Small intestine (tissue), 7 donors: ENCODE measurements around the gene PSMG2. TPM values are rescaled to one million over a fixed set of nuclear protein-coding genes. Genes with fewer than 3 reads are reported as not detected.

ENCODE experiments used
- DNase-seq, 2 donors: peaks; one replicate each; pipeline versions ENCODE4 v3.0.0 to v3.0.0-alpha.2; 2013
- FAIRE-seq: peaks from 2 replicates; lab custom pipeline; 2012; peaks lifted over from hg19 to GRCh38; lab: Jason Lieb, UNC
- H3K27ac ChIP-seq, 3 donors: one replicate each; pipeline ENCODE4 v1.5.1; 2013; ENCODE audit warnings: low read length in 2 of 3, mild to moderate bottlenecking in 2 of 3, control low read depth in 1 of 3, inconsistent platforms in 1 of 3, low read depth in 1 of 3, moderate library complexity in 1 of 3
- H3K27me3 ChIP-seq, 3 donors: one replicate each; pipeline ENCODE4 v1.6.1; 2013; ENCODE audit warnings: low read length in 3 of 3, inconsistent platforms in 1 of 3; ENCODE audit not compliant: control insufficient read depth in 3 of 3, insufficient read depth in 3 of 3
- H3K36me3 ChIP-seq, 3 donors: one replicate each; pipeline ENCODE4 v1.6.1; 2013; ENCODE audit warnings: low read length in 3 of 3, inconsistent platforms in 1 of 3, low read depth in 1 of 3, mild to moderate bottlenecking in 1 of 3, moderate library complexity in 1 of 3; ENCODE audit not compliant: control insufficient read depth in 3 of 3, insufficient read depth in 2 of 3
- H3K4me1 ChIP-seq, 3 donors: one replicate each; pipeline ENCODE4 v1.6.1; 2013; ENCODE audit warnings: low read length in 2 of 3, inconsistent platforms in 1 of 3, low read depth in 1 of 3, mild to moderate bottlenecking in 1 of 3, moderate library complexity in 1 of 3; ENCODE audit not compliant: control insufficient read depth in 3 of 3, insufficient read depth in 2 of 3
- H3K4me3 ChIP-seq, 3 donors: one replicate each; pipeline ENCODE4 v1.5.1; 2013; ENCODE audit warnings: low read length in 3 of 3, control low read depth in 1 of 3, inconsistent platforms in 1 of 3, low read depth in 1 of 3, mild to moderate bottlenecking in 1 of 3, moderate library complexity in 1 of 3
- H3K9me3 ChIP-seq, 2 donors: one replicate each; pipeline ENCODE4 v1.6.1; 2013; ENCODE audit warnings: low read depth in 1 of 2, low read length in 1 of 2; ENCODE audit not compliant: control insufficient read depth in 2 of 2, insufficient read depth in 1 of 2
- WGBS, 3 donors: extraction: QIAGEN DNeasy Blood & Tissue Kit; methylation state at CpG; one replicate each; pipeline ENCODE4 v1.1.7; 2013; 5-methylcytosine and 5-hydroxymethylcytosine counted together
- polyA plus RNA-seq, 4 donors: library from polyadenylated mRNA; stranded (reverse) in 3 of 4; unstranded in 1 of 4; fragments of 200-250 nt in 3 of 4; fragments of 120-200 nt in 1 of 4; gene quantifications; one replicate each; pipeline versions ENCODE4 v1.2.1 to v1.2.3, GENCODE V29; 2013
- donor health status: healthy with polysubstance abuse.
- donor health status: control.
- donor health status: control.
- donor health status: Bipolar disorder and iron deficiency.
- donor health status: healthy.

PSMG2 gene
- polyA plus RNA-seq, 4 donors, result 76.5 to 84.0 (median 80.8) TPM

DNA sequence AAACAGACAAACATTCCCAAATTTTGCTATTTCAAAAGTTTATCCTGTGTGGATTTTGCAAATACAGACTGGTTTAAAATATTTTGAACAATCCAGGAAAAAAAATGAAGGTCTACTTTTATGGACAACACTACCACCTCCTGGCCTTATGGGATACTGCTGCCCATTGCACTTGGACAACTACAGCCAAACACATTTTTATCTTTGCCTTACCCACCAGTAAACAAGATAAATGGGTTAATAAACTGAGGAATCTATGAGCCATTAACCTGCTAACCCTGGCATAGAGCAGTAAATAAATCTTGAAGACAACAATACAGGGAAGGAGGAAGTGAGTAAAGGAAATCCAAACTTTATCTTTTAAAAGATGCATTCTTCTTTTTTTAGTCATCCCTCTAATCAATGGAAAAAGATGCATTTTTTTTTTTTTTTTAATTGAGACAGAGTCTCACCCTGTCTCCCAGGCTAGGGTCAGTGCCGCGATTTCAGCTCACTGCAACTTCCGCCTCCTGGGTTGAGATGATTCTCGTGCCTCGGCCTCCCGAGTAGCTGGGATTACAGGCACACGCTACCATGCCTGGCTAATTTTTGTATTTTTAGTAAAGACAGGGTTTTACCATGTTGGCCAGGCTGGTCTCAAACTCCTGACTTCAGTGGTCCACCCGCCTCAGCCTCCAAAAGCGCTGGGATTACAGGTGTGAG is 42.8 kb upstream of the PSMG2 start:
- peaks cover 0 to 5% (median 0%) of the 10 kb centered on the region in 3 donors for H3K4me1 ChIP-seq
- no peaks in the 10 kb centered on the region for H3K36me3 ChIP-seq
- 72 to 88% (median 75%) methylated on average over 9 of the region's 9 CpGs for WGBS, 3 donors
- no peak overlapping the region for H3K4me3 ChIP-seq
- H3K27me3 ChIP-seq, result peaks cover 0 to 7% (median 0%) of the 10 kb centered on the region in 3 donors
- no peak overlapping the region for H3K27ac ChIP-seq
- peak; percentile 53 for FAIRE-seq
- peak; percentile 55 to 68 for DNase-seq
- H3K9me3 ChIP-seq, result no peaks in the 10 kb centered on the region

DNA sequence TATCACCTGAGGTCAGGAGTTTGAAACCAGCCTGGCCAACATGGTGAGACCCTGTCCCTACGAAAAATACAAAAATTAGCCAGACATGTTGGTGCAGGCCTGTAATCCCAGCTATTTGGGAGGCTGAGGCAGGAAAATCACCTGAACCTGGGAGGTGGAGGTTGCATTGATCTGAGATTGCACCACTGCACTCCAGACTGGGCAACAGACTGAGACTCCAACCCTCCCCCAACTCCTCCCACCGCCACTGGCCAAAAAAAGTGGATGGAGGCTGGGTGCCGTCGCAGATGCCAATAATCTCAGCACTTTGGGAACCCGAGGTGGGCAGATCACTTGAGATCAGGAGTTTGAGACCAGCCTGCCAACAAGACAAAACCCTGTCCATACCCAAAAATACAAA is 34.8 kb upstream of the PSMG2 start:
- no peak overlapping the region for H3K4me3 ChIP-seq
- 89 to 94% (median 92%) methylated on average over 5 of the region's 5 CpGs for WGBS, 3 donors
- H3K36me3 ChIP-seq, result no peaks in the 10 kb centered on the region
- H3K9me3 ChIP-seq, result no peaks in the 10 kb centered on the region
- FAIRE-seq (no peak), DNase-seq (no peak)
- H3K27ac ChIP-seq, result no peak overlapping the region
- no peaks in the 10 kb centered on the region for H3K4me1 ChIP-seq
- H3K27me3 ChIP-seq, result no peaks in the 10 kb centered on the region

DNA sequence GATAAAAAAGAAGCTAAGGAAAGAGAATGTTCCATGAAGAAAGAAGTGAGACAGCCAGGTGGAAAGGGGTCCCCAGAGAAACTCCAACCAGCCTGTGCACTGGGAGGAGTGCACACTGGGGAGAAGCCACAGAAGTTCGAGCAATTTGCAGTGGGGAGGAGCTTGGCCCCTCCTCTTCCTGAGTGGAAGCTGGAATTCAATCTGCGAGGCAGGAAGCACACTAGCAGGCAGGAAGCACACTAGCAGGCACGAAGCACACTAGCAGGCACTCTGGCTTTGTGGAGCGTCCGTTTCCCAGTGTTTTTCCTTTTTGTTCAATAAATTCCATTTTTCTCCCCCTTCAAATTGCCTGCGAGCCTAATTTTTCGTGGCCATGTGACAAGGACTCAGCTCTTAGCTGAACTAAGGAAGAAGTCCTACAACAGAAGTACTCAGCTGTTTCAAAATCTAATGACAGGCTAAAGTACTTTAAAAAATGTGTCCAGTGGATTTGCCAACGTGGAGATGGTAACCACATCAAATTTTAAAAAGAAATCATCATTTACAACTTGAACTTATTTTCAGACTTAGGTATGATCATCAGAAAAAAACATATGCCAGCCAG is 23.6 kb upstream of the PSMG2 start:
- Histone ChIP-seq H3K27ac (peak overlapping the region in 1 of 3 donors; percentile 71), H3K9me3 (no peaks in the 10 kb centered on the region), H3K27me3 (no peaks in the 10 kb centered on the region), H3K4me1 (no peaks in the 10 kb centered on the region), H3K4me3 (no peak overlapping the region), H3K36me3 (peaks cover 7 to 25% (median 12%) of the 10 kb centered on the region in 3 donors)
- FAIRE-seq (no peak), DNase-seq (peak in 1 of 2 donors; percentile 7)
- WGBS, 3 donors, result 39 to 73% (median 72%) methylated on average over 8 of the region's 8 CpGs

DNA sequence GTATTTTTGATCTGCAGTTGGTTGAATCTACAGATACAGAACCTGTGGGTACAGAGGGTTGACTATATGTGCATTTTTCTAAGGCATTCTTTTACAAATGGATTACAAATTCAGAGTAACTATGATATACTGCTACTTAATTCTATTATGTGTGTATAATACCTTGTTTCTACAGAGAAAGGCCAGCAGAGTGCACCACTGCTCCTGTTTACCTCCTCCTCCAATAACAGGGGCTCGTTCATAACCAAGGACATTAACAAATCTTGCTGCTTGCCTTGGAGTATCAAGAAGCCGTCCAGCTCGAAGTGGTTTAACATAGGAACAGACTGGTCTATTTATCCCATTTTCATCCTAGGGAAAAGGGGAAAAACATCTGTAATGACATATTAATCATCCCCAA is 16.7 kb upstream of the PSMG2 start:
- Histone ChIP-seq H3K27me3 (no peaks in the 10 kb centered on the region), H3K9me3 (no peaks in the 10 kb centered on the region), H3K4me3 (no peak overlapping the region), H3K4me1 (no peaks in the 10 kb centered on the region), H3K27ac (no peak overlapping the region), H3K36me3 (peaks cover 0 to 11% (median 0%) of the 10 kb centered on the region in 3 donors)
- no peak for DNase-seq
- no peak for FAIRE-seq
- WGBS, 3 donors, result 67 to 85% (median 72%) methylated on average over 3 of the region's 3 CpGs

DNA sequence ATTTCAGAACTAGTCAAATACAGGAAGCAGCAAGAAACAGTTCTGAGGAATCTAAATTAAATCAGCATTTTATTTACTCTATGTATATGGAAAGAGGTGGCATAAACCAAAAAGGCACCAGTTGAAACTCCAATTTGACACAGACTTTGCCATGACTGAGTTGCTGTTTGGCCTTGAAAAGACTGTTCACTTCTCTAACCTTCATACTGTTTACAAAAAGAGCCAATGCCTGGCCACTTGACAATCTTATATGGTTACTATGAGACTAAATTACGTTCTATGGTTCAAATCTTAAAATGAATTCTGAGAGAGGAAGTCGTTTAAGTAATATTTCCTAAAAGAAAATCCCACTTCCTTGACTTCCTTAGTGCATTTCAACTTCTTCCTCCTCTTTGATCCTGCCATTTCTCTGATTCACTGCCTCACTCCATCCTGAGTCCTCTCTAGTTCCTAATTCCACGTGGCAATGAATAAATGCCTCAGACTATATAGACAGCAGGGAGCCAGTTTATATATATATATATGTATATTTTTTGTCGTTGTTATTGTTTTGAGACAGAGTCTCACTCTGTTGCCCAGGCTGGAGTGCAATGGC is 13.5 kb upstream of the PSMG2 start:
- Histone ChIP-seq H3K27me3 (no peaks in the 10 kb centered on the region), H3K27ac (no peak overlapping the region), H3K9me3 (no peaks in the 10 kb centered on the region), H3K36me3 (peaks cover 0 to 4% (median 0%) of the 10 kb centered on the region in 3 donors), H3K4me3 (no peak overlapping the region), H3K4me1 (no peaks in the 10 kb centered on the region)
- FAIRE-seq (no peak), DNase-seq (no peak)
- WGBS, 3 donors, result 78 to 91% (median 81%) methylated on average over 4 of the region's 4 CpGs

DNA sequence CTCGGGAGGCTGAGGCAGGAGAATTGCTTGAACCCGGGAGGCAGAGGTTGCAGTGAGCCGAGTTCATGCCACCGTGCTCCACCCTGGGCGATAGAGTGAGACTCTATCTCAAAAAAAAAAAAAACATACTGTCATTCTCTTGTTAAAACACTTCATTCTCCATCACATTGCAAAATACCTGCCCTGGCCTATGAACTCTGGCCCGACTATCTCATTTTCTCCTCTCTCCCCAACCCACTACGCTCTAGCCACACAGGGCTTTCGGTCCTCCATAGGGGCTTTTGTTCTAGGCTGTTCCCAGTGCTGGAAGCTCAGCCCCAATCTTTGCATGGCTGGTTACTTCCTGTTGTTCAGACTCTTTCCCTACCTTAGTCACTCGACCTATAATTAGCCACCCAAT is 10.6 kb upstream of the PSMG2 start:
- FAIRE-seq, result no peak
- no peaks in the 10 kb centered on the region for H3K4me1 ChIP-seq
- WGBS, 3 donors, result 79 to 85% (median 82%) methylated on average over 9 of the region's 9 CpGs
- no peak overlapping the region for H3K27ac ChIP-seq
- H3K27me3 ChIP-seq, result no peaks in the 10 kb centered on the region
- no peak overlapping the region for H3K4me3 ChIP-seq
- H3K9me3 ChIP-seq, result no peaks in the 10 kb centered on the region
- peak; percentile 8 to 51 for DNase-seq
- peaks cover 0 to 4% (median 0%) of the 10 kb centered on the region in 3 donors for H3K36me3 ChIP-seq

DNA sequence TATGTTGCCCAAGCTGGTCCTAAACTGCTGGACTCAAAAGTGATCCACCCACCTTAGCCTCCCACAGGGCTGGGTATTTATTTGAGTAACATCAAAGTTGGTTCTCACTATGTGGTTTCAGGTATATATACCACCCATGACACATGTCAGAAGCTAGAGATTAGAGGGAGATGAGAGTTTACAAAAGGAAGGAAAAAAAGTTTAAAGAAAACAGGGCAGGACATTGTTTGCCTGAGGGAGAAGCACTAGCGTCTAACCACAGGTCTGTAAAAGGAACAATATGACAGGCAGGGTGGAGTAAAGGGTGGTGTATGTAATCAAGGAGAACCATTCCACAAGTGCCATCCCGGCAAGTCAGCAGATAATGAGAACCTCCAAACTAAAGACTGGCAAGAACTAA is 8.8 kb upstream of the PSMG2 start:
- no peaks in the 10 kb centered on the region for H3K27me3 ChIP-seq
- WGBS, 3 donors, result 52 to 82% (median 72%) methylated on average over 2 of the region's 2 CpGs
- no peak overlapping the region for H3K27ac ChIP-seq
- DNase-seq (peak; percentile 7 to 21), FAIRE-seq (no peak)
- no peaks in the 10 kb centered on the region for H3K9me3 ChIP-seq
- no peak overlapping the region for H3K4me3 ChIP-seq
- peaks cover 0 to 4% (median 2%) of the 10 kb centered on the region in 3 donors for H3K36me3 ChIP-seq
- no peaks in the 10 kb centered on the region for H3K4me1 ChIP-seq

DNA sequence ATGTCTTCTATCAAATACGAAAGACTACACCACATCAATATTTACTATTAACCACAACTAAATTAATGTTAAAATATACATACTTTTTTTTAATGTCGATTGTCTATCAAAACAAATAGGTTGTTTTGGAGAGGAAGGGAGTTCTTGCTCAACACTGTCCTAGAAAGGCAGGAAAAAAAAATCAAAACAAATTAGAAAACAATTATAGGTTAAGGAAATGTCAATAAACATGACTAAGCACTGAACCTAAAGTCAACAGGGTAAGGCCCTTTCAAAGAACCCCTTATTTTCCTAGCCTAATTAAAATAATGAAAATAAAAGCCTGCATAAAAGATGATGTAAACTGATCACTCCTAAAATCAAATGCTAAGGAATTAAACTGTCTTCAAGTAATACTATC is 3.1 kb upstream of the PSMG2 start:
- FAIRE-seq, result no peak
- Histone ChIP-seq H3K36me3 (peaks cover 0 to 2% (median 0%) of the 10 kb centered on the region in 3 donors), H3K4me3 (no peak overlapping the region), H3K27ac (no peak overlapping the region), H3K27me3 (no peaks in the 10 kb centered on the region), H3K9me3 (no peaks in the 10 kb centered on the region), H3K4me1 (peaks cover 0 to 11% (median 4%) of the 10 kb centered on the region in 3 donors)
- WGBS, 3 donors, result 90 to 91% (median 91%) methylated on average over 2 of the region's 2 CpGs
- DNase-seq, result no peak
